Esophagus muscularis mucosa (tissue), 4 donors: ENCODE data around the gene ABCB10.

Experiments used
- EP300 ChIP-seq: sonication (generic); formaldehyde crosslinking; IDR thresholded peaks from one replicate; pipeline ENCODE4 v1.6.1; 2017; ENCODE audit warnings: antibody characterized with exemption
- POLR2AphosphoS5 ChIP-seq, 2 donors: sonication (generic); formaldehyde crosslinking; IDR thresholded peaks; one replicate each; pipeline ENCODE4 v1.6.1; 2017; ENCODE audit warnings: antibody characterized with exemption in 2 of 2
- TF ChIP-seq, protein P1 (sequence below), 3 experiments: fragments of 200-600 bp in 2 of 3; fragments of 450-650 bp in 1 of 3; sonication (generic) in 2 of 3; IDR thresholded peaks; one replicate each; pipeline ENCODE4 v1.5.1; 2017 to 2019; ENCODE audit warnings: antibody characterized with exemption in 3 of 3, mild to moderate bottlenecking in 2 of 3, moderate library complexity in 1 of 3

GRCh38 chr1:229529639-229530038 lies 28.9 kb downstream of the ABCB10 start:
- TF ChIP-seq, protein P1, sequence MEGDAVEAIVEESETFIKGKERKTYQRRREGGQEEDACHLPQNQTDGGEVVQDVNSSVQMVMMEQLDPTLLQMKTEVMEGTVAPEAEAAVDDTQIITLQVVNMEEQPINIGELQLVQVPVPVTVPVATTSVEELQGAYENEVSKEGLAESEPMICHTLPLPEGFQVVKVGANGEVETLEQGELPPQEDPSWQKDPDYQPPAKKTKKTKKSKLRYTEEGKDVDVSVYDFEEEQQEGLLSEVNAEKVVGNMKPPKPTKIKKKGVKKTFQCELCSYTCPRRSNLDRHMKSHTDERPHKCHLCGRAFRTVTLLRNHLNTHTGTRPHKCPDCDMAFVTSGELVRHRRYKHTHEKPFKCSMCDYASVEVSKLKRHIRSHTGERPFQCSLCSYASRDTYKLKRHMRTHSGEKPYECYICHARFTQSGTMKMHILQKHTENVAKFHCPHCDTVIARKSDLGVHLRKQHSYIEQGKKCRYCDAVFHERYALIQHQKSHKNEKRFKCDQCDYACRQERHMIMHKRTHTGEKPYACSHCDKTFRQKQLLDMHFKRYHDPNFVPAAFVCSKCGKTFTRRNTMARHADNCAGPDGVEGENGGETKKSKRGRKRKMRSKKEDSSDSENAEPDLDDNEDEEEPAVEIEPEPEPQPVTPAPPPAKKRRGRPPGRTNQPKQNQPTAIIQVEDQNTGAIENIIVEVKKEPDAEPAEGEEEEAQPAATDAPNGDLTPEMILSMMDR (IDR thresholded peaks at IDR 0.05), result no peak
- no peak for TF ChIP-seq POLR2AphosphoS5 (IDR thresholded peaks at IDR 0.05)
- TF ChIP-seq EP300, result no peak
